ENCODE data around the gene SIRPB2. TPM values are rescaled to one million over a fixed set of nuclear protein-coding genes. Genes with fewer than 3 reads are reported as not detected.

The SIRPB2 gene
- total and polyA plus RNA-seq, 2 experiments from 2014 or later = not detected

DNA sequence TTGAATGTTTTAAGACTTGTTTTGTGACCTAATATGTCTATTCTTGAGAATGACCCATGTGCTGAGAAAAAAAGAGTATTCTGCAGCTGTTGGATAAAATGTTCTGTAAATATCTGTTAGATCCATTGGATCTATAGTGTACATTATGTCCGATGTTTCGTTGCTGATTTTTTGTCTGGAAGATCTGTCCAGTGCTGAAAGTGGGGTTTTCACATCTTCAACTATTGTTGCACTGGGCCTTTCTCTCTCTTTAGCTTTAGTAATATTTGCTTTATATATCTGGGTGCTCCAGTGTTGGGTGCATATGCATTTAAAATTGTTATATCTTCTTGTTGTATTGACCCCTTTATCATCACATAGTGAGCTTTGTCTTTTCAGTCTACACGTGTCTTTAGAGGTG, 5.7 kb upstream of the SIRPB2 start:
- no peaks in the 10 kb centered on the region for H4K20me1 ChIP-seq (ENCODE audit: insufficient read depth, poor library complexity, severe bottlenecking)

DNA sequence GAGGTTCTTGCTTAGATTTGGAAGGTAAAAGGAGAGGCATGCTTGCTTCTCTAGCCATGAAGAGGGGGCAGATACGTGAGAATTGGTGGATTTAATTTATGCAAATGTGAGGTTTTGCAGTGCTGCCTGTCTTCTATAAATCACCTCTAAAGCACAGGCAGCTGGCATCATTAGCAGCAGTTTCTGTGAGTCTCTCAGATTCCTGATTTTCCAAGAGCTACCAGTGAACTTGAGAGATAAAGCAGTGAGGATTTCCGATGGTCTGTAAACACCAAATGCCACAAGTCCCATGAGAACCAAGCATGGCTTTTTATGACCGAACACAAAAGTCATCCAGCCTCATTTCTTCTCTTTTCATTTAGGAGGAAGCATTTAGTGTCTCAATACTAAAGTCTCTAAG, 3.2 kb upstream of the SIRPB2 start:
- no peaks in the 10 kb centered on the region for H3K4me1 ChIP-seq (ENCODE audit: insufficient read depth)
- H2AFZ ChIP-seq = no peak overlapping the region
- H3K36me3 ChIP-seq (replicated peaks; ENCODE audit: insufficient read depth, low read depth) = no peaks in the 10 kb centered on the region
- H4K20me1 ChIP-seq (ENCODE audit: insufficient read depth, poor library complexity, severe bottlenecking) = no peaks in the 10 kb centered on the region
- H3K4me2 ChIP-seq = no peak overlapping the region
- H3K4me3 ChIP-seq = no peak overlapping the region
- no peak for DNase-seq (ENCODE audit: low spot score)
- peaks cover 17% of the 10 kb centered on the region for H3K27me3 ChIP-seq
- H3K79me2 ChIP-seq = no peaks in the 10 kb centered on the region
- no peaks in the 10 kb centered on the region for H3K9me3 ChIP-seq (ENCODE audit: low read depth)
- WGBS (ENCODE audit: low lambda C conversion rate, missing lambda C conversion rate) = 54% methylated on average over 3 of the region's 3 CpGs
- no peak overlapping the region for H3K27ac ChIP-seq
- H3K9me2 ChIP-seq (replicated peaks; ENCODE audit: insufficient read depth) = no peaks in the 10 kb centered on the region
- TF ChIP-seq, protein P1, sequence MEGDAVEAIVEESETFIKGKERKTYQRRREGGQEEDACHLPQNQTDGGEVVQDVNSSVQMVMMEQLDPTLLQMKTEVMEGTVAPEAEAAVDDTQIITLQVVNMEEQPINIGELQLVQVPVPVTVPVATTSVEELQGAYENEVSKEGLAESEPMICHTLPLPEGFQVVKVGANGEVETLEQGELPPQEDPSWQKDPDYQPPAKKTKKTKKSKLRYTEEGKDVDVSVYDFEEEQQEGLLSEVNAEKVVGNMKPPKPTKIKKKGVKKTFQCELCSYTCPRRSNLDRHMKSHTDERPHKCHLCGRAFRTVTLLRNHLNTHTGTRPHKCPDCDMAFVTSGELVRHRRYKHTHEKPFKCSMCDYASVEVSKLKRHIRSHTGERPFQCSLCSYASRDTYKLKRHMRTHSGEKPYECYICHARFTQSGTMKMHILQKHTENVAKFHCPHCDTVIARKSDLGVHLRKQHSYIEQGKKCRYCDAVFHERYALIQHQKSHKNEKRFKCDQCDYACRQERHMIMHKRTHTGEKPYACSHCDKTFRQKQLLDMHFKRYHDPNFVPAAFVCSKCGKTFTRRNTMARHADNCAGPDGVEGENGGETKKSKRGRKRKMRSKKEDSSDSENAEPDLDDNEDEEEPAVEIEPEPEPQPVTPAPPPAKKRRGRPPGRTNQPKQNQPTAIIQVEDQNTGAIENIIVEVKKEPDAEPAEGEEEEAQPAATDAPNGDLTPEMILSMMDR (IDR thresholded peaks at IDR 0.05; ENCODE audit: poor library complexity) = no peak
- TF ChIP-seq EZH2phosphoT487 (IDR thresholded peaks at IDR 0.05; ENCODE audit: low read depth, severe bottlenecking, unreplicated experiment) = no peak

More for the DNA sequence above, 5.7 kb upstream of the SIRPB2 start:
- Histone ChIP-seq H3K27ac (no peak overlapping the region), H3K79me2 (no peaks in the 10 kb centered on the region), H3K9me2 (replicated peaks; ENCODE audit: insufficient read depth) (no peaks in the 10 kb centered on the region), H3K4me2 (no peak overlapping the region), H3K27me3 (peaks cover 17% of the 10 kb centered on the region), H3K36me3 (replicated peaks; ENCODE audit: insufficient read depth, low read depth) (no peaks in the 10 kb centered on the region), H3K4me1 (ENCODE audit: insufficient read depth) (peaks cover 4% of the 10 kb centered on the region), H3K9me3 (ENCODE audit: low read depth) (no peaks in the 10 kb centered on the region), H2AFZ (no peak overlapping the region), H3K4me3 (no peak overlapping the region)
- 90% methylated on average over 3 of the region's 3 CpGs for WGBS (ENCODE audit: low lambda C conversion rate, missing lambda C conversion rate)
- no peak for DNase-seq (ENCODE audit: low spot score)
- no peak for TF ChIP-seq EZH2phosphoT487 (IDR thresholded peaks at IDR 0.05; ENCODE audit: low read depth, severe bottlenecking, unreplicated experiment)
- TF ChIP-seq, protein P1 (IDR thresholded peaks at IDR 0.05; ENCODE audit: poor library complexity) = no peak
- TF ChIP-seq EZH2 (IDR thresholded peaks at IDR 0.05; ENCODE audit: borderline replicate concordance) = no peak

DNA sequence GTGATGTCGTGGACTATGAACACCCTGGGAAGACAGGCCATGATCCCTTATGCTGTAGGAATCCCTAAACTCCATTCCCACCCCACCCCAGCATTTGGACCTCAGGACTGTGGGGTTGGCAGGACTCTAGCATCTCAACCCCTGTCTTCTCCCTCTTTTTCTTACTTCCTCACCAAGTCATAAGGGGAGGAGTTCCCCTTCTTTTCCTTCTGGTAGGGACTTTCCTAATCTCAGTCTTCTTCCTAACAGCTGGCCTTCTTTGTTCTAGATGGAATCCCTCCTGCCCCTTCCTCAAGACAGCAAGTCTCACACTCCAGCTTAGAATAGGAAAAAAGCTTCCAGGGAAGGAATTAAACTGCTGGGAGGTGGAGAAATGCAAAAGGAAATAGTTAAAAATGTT, 2.3 kb upstream of the SIRPB2 start:
- no peaks in the 10 kb centered on the region for H3K36me3 ChIP-seq (replicated peaks; ENCODE audit: insufficient read depth, low read depth)
- no peaks in the 10 kb centered on the region for H3K9me2 ChIP-seq (replicated peaks; ENCODE audit: insufficient read depth)
- no peak overlapping the region for H2AFZ ChIP-seq
- H3K4me3 ChIP-seq = no peak overlapping the region
- TF ChIP-seq, protein P1 (IDR thresholded peaks at IDR 0.05; ENCODE audit: poor library complexity) = no peak
- no peak for TF ChIP-seq EZH2phosphoT487 (IDR thresholded peaks at IDR 0.05; ENCODE audit: low read depth, severe bottlenecking, unreplicated experiment)
- no peak for TF ChIP-seq EZH2 (IDR thresholded peaks at IDR 0.05; ENCODE audit: borderline replicate concordance)
- DNase-seq (ENCODE audit: low spot score) = no peak
- H3K4me1 ChIP-seq (ENCODE audit: insufficient read depth) = no peaks in the 10 kb centered on the region
- H3K27me3 ChIP-seq = peaks cover 17% of the 10 kb centered on the region
- no peak overlapping the region for H3K27ac ChIP-seq
- H4K20me1 ChIP-seq (ENCODE audit: insufficient read depth, poor library complexity, severe bottlenecking) = no peaks in the 10 kb centered on the region
- H3K9me3 ChIP-seq (ENCODE audit: low read depth) = no peaks in the 10 kb centered on the region
- WGBS (ENCODE audit: low lambda C conversion rate, missing lambda C conversion rate) = 59% methylated on average over 1 of the region's 1 CpG
- H3K79me2 ChIP-seq = no peaks in the 10 kb centered on the region
- no peak overlapping the region for H3K4me2 ChIP-seq
